Pons (tissue), 1 donor: ENCODE data around the gene PLEKHH1.

Experiments used
- DNase-seq: peaks from one replicate; pipeline ENCODE4 v3.0.0-alpha.2; 2016; ENCODE audit warnings: low spot score

Gene PLEKHH1

GRCh38 chr14:67630186-67630585, 97.1 kb downstream of the PLEKHH1 start:
- no peak for DNase-seq

- DNase-seq, result no peak
These were observed 97.8 kb downstream of the PLEKHH1 start for GRCh38 chr14:67630938-67631337.

GRCh38 chr14:67633451-67634147, 100.5 kb downstream of the PLEKHH1 start:
- DNase-seq, result no peak

DNA sequence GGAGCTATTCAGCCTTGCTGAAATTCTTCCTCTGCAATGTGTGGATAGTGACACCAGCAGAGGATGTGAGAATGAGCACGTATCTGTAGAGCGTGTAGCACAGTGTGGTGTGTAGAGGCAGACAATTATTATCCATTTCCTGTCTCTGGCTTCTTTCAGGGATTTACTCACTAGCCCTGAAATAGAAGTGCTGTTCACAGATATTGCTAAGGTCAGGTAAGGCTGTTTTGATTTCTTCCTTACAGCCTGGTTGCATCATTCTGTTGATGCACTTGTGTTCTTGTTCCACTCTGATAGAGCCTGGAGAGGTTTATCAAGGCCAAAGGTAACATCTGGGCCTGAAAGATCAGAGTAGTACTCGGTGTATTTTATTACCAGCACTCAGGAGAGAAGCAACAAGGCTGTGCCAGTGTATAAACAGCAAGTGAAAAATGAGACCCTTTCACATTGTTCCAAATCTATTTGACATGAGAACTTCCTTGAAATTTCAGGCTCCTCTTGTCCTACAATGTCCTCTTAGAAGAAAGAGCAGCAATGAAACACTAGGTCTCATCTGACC, 103.3 kb downstream of the PLEKHH1 start:
- no peak for DNase-seq

- no peak for DNase-seq
These were observed 105.6 kb downstream of the PLEKHH1 start for GRCh38 chr14:67638642-67639041.
